ENCODE measurements around the gene TNRC6B. TPM values are rescaled to one million over a fixed set of nuclear protein-coding genes. Genes with fewer than 3 reads are reported as not detected.
A peak's percentile ranks its signal among the peaks of the same experiment; 100 is the strongest.
"Not testable (repeated sequence)": the region's sequence is repeated elsewhere in the genome, so short reads cannot be mapped to it uniquely, and the experiment has no call there.

The TNRC6B gene
- total and polyA plus RNA-seq, 3 experiments from 2014 or later, result 32.8 to 109 (median 37.8) TPM

DNA sequence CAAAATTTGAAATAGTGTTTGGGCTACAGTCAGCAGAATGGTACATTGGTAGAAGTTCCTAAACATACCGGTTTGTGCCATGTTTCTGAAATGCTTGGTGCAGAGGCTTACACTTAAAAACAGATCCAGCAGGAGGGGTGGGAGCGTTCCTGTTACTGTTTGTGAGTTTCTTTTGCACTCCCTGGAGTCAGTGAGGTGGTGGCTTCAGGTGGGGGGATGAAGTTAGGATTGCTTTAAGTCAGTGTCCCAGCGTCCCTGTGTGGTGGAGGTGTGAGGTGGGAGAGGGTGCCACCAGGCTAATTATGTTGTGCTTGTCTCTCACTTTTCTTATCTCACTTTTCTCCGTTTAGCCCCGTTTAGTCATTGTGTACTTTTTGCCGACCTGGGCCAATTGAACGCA lies 9.7 kb downstream of the TNRC6B start:
- H3K36me3 Mint-ChIP-seq, result peaks cover 0 to 27% (median 7%) of the 10 kb centered on the region in 3 donors
- H3K27me3 Mint-ChIP-seq, result no peaks in the 10 kb centered on the region
- CTCF ChIA-PET, result no interaction called here
- peak overlapping the region in 3 of 8 donors; percentile 40 to 86 (median 47) for H3K27ac Mint-ChIP-seq
- DNase-seq, result no peak
- Histone ChIP-seq H3K9me3 (ENCODE audit: low read length) (no peaks in the 10 kb centered on the region), H3K4me1 (ENCODE audit: insufficient read depth, low read length) (peaks cover 62% of the 10 kb centered on the region), H3K36me3 (ENCODE audit: insufficient read depth, low read length) (no peaks in the 10 kb centered on the region), H3K4me3 (ENCODE audit: low read length) (no peak overlapping the region), H3K27me3 (ENCODE audit: insufficient read depth, low read length, poor library complexity, severe bottlenecking) (no peaks in the 10 kb centered on the region), H3K27ac (ENCODE audit: low read depth, low read length) (no peak overlapping the region)
- no peaks in the 10 kb centered on the region for H3K9me3 Mint-ChIP-seq
- H3K4me1 Mint-ChIP-seq, result peaks cover 69 to 84% (median 83%) of the 10 kb centered on the region in 3 donors
- H3K4me3 Mint-ChIP-seq, result no peak overlapping the region
- POLR2A ChIA-PET, result interaction anchor here (0.5 kb wide), 1 partner anchor 14 kb away, joined by 3 read pairs; no protein-coding TSS in a partner anchor

- H3K4me3 ChIP-seq (ENCODE audit: low read length), result no peak overlapping the region
- no peaks in the 10 kb centered on the region for H3K27me3 Mint-ChIP-seq
- H3K27me3 ChIP-seq (ENCODE audit: insufficient read depth, low read length, poor library complexity, severe bottlenecking), result no peaks in the 10 kb centered on the region
- H3K27ac Mint-ChIP-seq, result peak overlapping the region in 5 of 8 donors; percentile 1 to 58 (median 29)
- POLR2A ChIA-PET, result no interaction called here
- peaks cover 64% of the 10 kb centered on the region for H3K4me1 ChIP-seq (ENCODE audit: insufficient read depth, low read length)
- H3K9me3 ChIP-seq (ENCODE audit: low read length), result no peaks in the 10 kb centered on the region
- H3K4me1 Mint-ChIP-seq, result peaks cover 73 to 89% (median 88%) of the 10 kb centered on the region in 3 donors
- CTCF ChIA-PET, result interaction anchor here (0.7 kb wide), 1 partner anchor 158 kb away, joined by 3 read pairs; no protein-coding TSS in a partner anchor
- H3K36me3 Mint-ChIP-seq, result peaks cover 0 to 26% (median 4%) of the 10 kb centered on the region in 3 donors
- no peak overlapping the region for H3K4me3 Mint-ChIP-seq
- no peaks in the 10 kb centered on the region for H3K36me3 ChIP-seq (ENCODE audit: insufficient read depth, low read length)
- no peaks in the 10 kb centered on the region for H3K9me3 Mint-ChIP-seq
- DNase-seq, result no peak
- H3K27ac ChIP-seq (ENCODE audit: low read depth, low read length), result no peak overlapping the region
Observed at GRCh38 chr22:40189997-40190396, 12.3 kb downstream of the TNRC6B start.

GRCh38 chr22:40190501-40190900 lies 12.8 kb downstream of the TNRC6B start:
- Histone ChIP-seq H3K4me3 (ENCODE audit: low read length) (no peak overlapping the region), H3K27ac (ENCODE audit: low read depth, low read length) (no peak overlapping the region), H3K4me1 (ENCODE audit: insufficient read depth, low read length) (peaks cover 64% of the 10 kb centered on the region), H3K27me3 (ENCODE audit: insufficient read depth, low read length, poor library complexity, severe bottlenecking) (no peaks in the 10 kb centered on the region), H3K9me3 (ENCODE audit: low read length) (no peaks in the 10 kb centered on the region), H3K36me3 (ENCODE audit: insufficient read depth, low read length) (no peaks in the 10 kb centered on the region)
- peaks cover 0 to 26% (median 4%) of the 10 kb centered on the region in 3 donors for H3K36me3 Mint-ChIP-seq
- DNase-seq, result no peak
- H3K4me1 Mint-ChIP-seq, result peaks cover 73 to 89% (median 89%) of the 10 kb centered on the region in 3 donors
- POLR2A ChIA-PET, result no interaction called here
- H3K4me3 Mint-ChIP-seq, result no peak overlapping the region
- CTCF ChIA-PET, result no interaction called here
- H3K9me3 Mint-ChIP-seq, result no peaks in the 10 kb centered on the region
- peak overlapping the region in 6 of 8 donors; percentile 8 to 77 (median 66) for H3K27ac Mint-ChIP-seq
- no peaks in the 10 kb centered on the region for H3K27me3 Mint-ChIP-seq

- POLR2A ChIA-PET, result interaction anchor here (0.6 kb wide), 1 partner anchor 99 kb away, joined by 9 read pairs; no protein-coding TSS in a partner anchor
- Mint-ChIP-seq H3K27ac (peak overlapping the region; percentile 34 to 86 (median 64)), H3K9me3 (no peaks in the 10 kb centered on the region), H3K4me1 (peaks cover 66 to 93% (median 85%) of the 10 kb centered on the region in 3 donors), H3K36me3 (peaks cover 0 to 26% (median 0%) of the 10 kb centered on the region in 3 donors), H3K4me3 (peak overlapping the region in 1 of 7 donors; percentile 2), H3K27me3 (no peaks in the 10 kb centered on the region)
- Histone ChIP-seq H3K36me3 (ENCODE audit: insufficient read depth, low read length) (no peaks in the 10 kb centered on the region), H3K9me3 (ENCODE audit: low read length) (no peaks in the 10 kb centered on the region), H3K27me3 (ENCODE audit: insufficient read depth, low read length, poor library complexity, severe bottlenecking) (no peaks in the 10 kb centered on the region), H3K4me3 (ENCODE audit: low read length) (no peak overlapping the region), H3K4me1 (ENCODE audit: insufficient read depth, low read length) (peaks cover 66% of the 10 kb centered on the region), H3K27ac (ENCODE audit: low read depth, low read length) (no peak overlapping the region)
- no peak for DNase-seq
- CTCF ChIA-PET, result interaction anchor here (1.3 kb wide), 1 partner anchor 13 kb away, joined by 3 read pairs; no protein-coding TSS in a partner anchor
Observed at GRCh38 chr22:40193429-40194421, 16.0 kb downstream of the TNRC6B start.

GRCh38 chr22:40194656-40195055 lies 16.9 kb downstream of the TNRC6B start:
- Histone ChIP-seq H3K4me1 (ENCODE audit: insufficient read depth, low read length) (peaks cover 65% of the 10 kb centered on the region), H3K9me3 (ENCODE audit: low read length) (no peaks in the 10 kb centered on the region), H3K36me3 (ENCODE audit: insufficient read depth, low read length) (no peaks in the 10 kb centered on the region), H3K27ac (ENCODE audit: low read depth, low read length) (no peak overlapping the region), H3K4me3 (ENCODE audit: low read length) (no peak overlapping the region), H3K27me3 (ENCODE audit: insufficient read depth, low read length, poor library complexity, severe bottlenecking) (no peaks in the 10 kb centered on the region)
- CTCF ChIA-PET, result no interaction called here
- Mint-ChIP-seq H3K27me3 (no peaks in the 10 kb centered on the region), H3K9me3 (no peaks in the 10 kb centered on the region), H3K27ac (peak overlapping the region in 7 of 8 donors; percentile 17 to 77 (median 49)), H3K4me1 (peaks cover 65 to 93% (median 85%) of the 10 kb centered on the region in 3 donors), H3K4me3 (no peak overlapping the region), H3K36me3 (peaks cover 0 to 29% (median 0%) of the 10 kb centered on the region in 3 donors)
- POLR2A ChIA-PET, result no interaction called here
- no peak for DNase-seq

GRCh38 chr22:40196628-40197360 lies 19.1 kb downstream of the TNRC6B start:
- H3K27me3 ChIP-seq (ENCODE audit: insufficient read depth, low read length, poor library complexity, severe bottlenecking), result no peaks in the 10 kb centered on the region
- peaks cover 67% of the 10 kb centered on the region for H3K4me1 ChIP-seq (ENCODE audit: insufficient read depth, low read length)
- H3K4me3 ChIP-seq (ENCODE audit: low read length), result no peak overlapping the region
- peaks cover 0 to 19% (median 0%) of the 10 kb centered on the region in 3 donors for H3K36me3 Mint-ChIP-seq
- peak overlapping the region in 3 of 7 donors; percentile 8 to 18 (median 13) for H3K4me3 Mint-ChIP-seq
- H3K27ac Mint-ChIP-seq, result peak overlapping the region; percentile 45 to 88 (median 66)
- no peak overlapping the region for H3K27ac ChIP-seq (ENCODE audit: low read depth, low read length)
- ChIA-PET POLR2A (no interaction called here), CTCF (interaction anchor here (1.3 to 1.6 kb wide), 2 partner anchors 17 to 23 kb away, joined by 3 to 4 read pairs; no protein-coding TSS in a partner anchor)
- H3K27me3 Mint-ChIP-seq, result no peaks in the 10 kb centered on the region
- H3K9me3 ChIP-seq (ENCODE audit: low read length), result no peaks in the 10 kb centered on the region
- no peaks in the 10 kb centered on the region for H3K9me3 Mint-ChIP-seq
- DNase-seq, result no peak
- H3K36me3 ChIP-seq (ENCODE audit: insufficient read depth, low read length), result no peaks in the 10 kb centered on the region
- peaks cover 59 to 93% (median 82%) of the 10 kb centered on the region in 3 donors for H3K4me1 Mint-ChIP-seq

GRCh38 chr22:40197421-40197820 lies 19.7 kb downstream of the TNRC6B start:
- H3K4me3 ChIP-seq (ENCODE audit: low read length); H3K9me3 Mint-ChIP-seq; H3K27me3 ChIP-seq (ENCODE audit: insufficient read depth, low read length, poor library complexity, severe bottlenecking); H3K36me3 ChIP-seq (ENCODE audit: insufficient read depth, low read length); H3K9me3 ChIP-seq (ENCODE audit: low read length); POLR2A ChIA-PET; H3K27ac ChIP-seq (ENCODE audit: low read depth, low read length); H3K27me3 Mint-ChIP-seq; DNase-seq: not testable (repeated sequence)
- H3K4me1 ChIP-seq (ENCODE audit: insufficient read depth, low read length), result peaks cover 73% of the 10 kb centered on the region
- H3K36me3 Mint-ChIP-seq, result peaks cover 0 to 18% (median 0%) of the 10 kb centered on the region in 3 donors
- H3K27ac Mint-ChIP-seq, result peak overlapping the region in 4 of 8 donors; percentile 59 to 88 (median 74)
- H3K4me3 Mint-ChIP-seq, result peak overlapping the region in 1 of 7 donors; percentile 18
- CTCF ChIA-PET, result interaction anchor here (1.3 kb wide), 1 partner anchor 23 kb away, joined by 3 read pairs; no protein-coding TSS in a partner anchor
- H3K4me1 Mint-ChIP-seq, result peaks cover 55 to 93% (median 83%) of the 10 kb centered on the region in 3 donors
